ENCODE results near the gene PMVK. TPM values are rescaled to one million over a fixed set of nuclear protein-coding genes. Genes with fewer than 3 reads are reported as not detected.

The PMVK gene
- total RNA-seq, 4 donors from 2014 or later = 9.0 to 19.8 (median 15.6) TPM

GRCh38 chr1:154941333-154942013, 5.0 kb upstream of the PMVK start:
- Histone ChIP-seq H3K4me3 (no peak overlapping the region), H3K9me3 (no peaks in the 10 kb centered on the region), H3K36me3 (peaks cover 0 to 22% (median 3%) of the 10 kb centered on the region in 3 donors), H3K4me1 (peaks cover 0 to 55% (median 21%) of the 10 kb centered on the region in 4 donors), H3K27ac (peak overlapping the region in 2 of 4 donors; percentile 67 to 70), H3K27me3 (no peaks in the 10 kb centered on the region)
- DNase-seq (ENCODE audit: low spot score in 2 of 2) = no peak
- TF ChIP-seq, protein P1, sequence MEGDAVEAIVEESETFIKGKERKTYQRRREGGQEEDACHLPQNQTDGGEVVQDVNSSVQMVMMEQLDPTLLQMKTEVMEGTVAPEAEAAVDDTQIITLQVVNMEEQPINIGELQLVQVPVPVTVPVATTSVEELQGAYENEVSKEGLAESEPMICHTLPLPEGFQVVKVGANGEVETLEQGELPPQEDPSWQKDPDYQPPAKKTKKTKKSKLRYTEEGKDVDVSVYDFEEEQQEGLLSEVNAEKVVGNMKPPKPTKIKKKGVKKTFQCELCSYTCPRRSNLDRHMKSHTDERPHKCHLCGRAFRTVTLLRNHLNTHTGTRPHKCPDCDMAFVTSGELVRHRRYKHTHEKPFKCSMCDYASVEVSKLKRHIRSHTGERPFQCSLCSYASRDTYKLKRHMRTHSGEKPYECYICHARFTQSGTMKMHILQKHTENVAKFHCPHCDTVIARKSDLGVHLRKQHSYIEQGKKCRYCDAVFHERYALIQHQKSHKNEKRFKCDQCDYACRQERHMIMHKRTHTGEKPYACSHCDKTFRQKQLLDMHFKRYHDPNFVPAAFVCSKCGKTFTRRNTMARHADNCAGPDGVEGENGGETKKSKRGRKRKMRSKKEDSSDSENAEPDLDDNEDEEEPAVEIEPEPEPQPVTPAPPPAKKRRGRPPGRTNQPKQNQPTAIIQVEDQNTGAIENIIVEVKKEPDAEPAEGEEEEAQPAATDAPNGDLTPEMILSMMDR (IDR thresholded peaks at IDR 0.05) = no peak
- TF ChIP-seq EP300 (IDR thresholded peaks at IDR 0.05) = no peak
- TF ChIP-seq POLR2A (IDR thresholded peaks at IDR 0.05) = no peak
- 70 to 73% methylated on average over 5 of the region's 5 CpGs for WGBS, 2 donors

GRCh38 chr1:154940651-154941194, 4.2 kb upstream of the PMVK start:
- peaks cover 0 to 14% (median 0%) of the 10 kb centered on the region in 3 donors for H3K36me3 ChIP-seq
- TF ChIP-seq, protein P1 (IDR thresholded peaks at IDR 0.05) = no peak
- TF ChIP-seq EP300 (IDR thresholded peaks at IDR 0.05) = no peak
- no peak for TF ChIP-seq POLR2A (IDR thresholded peaks at IDR 0.05)
- H3K9me3 ChIP-seq = no peaks in the 10 kb centered on the region
- H3K4me3 ChIP-seq = no peak overlapping the region
- WGBS, 2 donors = 73 to 77% methylated on average over 8 of the region's 8 CpGs
- no peaks in the 10 kb centered on the region for H3K27me3 ChIP-seq
- H3K4me1 ChIP-seq = peaks cover 0 to 60% (median 24%) of the 10 kb centered on the region in 4 donors
- no peak overlapping the region for H3K27ac ChIP-seq
- DNase-seq (ENCODE audit: low spot score in 2 of 2) = no peak

GRCh38 chr1:154940213-154940560, 3.7 kb upstream of the PMVK start:
- Histone ChIP-seq H3K4me1 (peaks cover 0 to 65% (median 26%) of the 10 kb centered on the region in 4 donors), H3K27ac (no peak overlapping the region), H3K27me3 (no peaks in the 10 kb centered on the region), H3K4me3 (no peak overlapping the region), H3K9me3 (no peaks in the 10 kb centered on the region), H3K36me3 (peaks cover 0 to 9% (median 0%) of the 10 kb centered on the region in 3 donors)
- DNase-seq (ENCODE audit: low spot score in 2 of 2) = no peak
- TF ChIP-seq, protein P1 (IDR thresholded peaks at IDR 0.05) = no peak
- TF ChIP-seq POLR2A (IDR thresholded peaks at IDR 0.05) = no peak
- TF ChIP-seq EP300 (IDR thresholded peaks at IDR 0.05) = no peak
- WGBS, 2 donors = 70 to 100% methylated on average over 1 of the region's 1 CpG

DNA sequence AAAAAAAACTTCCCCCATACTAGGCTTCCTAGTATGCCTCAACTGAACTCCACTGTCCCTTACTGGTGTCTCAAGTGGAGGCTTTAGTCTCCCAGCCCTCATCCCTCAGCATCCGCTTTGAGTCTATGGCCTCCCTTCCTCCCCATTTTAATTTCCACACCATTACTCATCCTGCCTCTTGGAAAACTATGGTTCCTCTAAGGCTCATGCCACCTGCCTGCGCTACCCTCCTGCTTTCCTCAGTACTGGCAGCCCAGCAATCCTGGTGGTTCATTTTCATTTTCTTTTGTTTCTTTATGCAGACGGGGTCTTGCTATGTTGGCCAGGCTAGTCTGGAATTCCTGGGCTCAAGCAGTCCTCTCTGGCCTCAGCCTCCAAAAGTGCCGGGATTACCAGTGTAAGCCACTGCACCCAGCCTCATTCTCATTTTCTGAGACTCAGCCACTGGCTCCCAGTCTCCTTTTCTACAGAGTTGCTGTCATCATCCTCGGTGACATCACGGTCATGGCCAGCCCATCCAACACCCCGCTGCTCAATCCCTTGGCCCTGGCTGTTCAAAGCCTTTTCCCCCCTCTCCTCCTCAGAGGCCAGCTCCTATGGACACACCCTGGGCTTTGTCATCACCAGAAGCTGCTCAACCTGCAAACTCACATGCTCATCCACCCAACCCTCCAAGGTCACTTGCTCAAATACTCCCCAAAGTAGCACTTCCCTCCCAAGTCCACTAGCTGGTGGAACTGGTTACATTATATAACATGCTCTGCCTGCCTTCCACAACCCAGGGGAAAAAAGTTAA, 2.3 kb upstream of the PMVK start:
- Histone ChIP-seq H3K4me1 (peaks cover 0 to 60% (median 22%) of the 10 kb centered on the region in 4 donors), H3K9me3 (no peaks in the 10 kb centered on the region), H3K27ac (peak overlapping the region; percentile 88 to 100 (median 95)), H3K4me3 (no peak overlapping the region), H3K36me3 (no peaks in the 10 kb centered on the region), H3K27me3 (no peaks in the 10 kb centered on the region)
- TF ChIP-seq, protein P1 (IDR thresholded peaks at IDR 0.05) = no peak
- no peak for TF ChIP-seq EP300 (IDR thresholded peaks at IDR 0.05)
- no peak for TF ChIP-seq POLR2A (IDR thresholded peaks at IDR 0.05)
- no peak for DNase-seq (ENCODE audit: low spot score in 2 of 2)
- WGBS, 2 donors = 90 to 95% methylated on average over 7 of the region's 7 CpGs

All from tibial nerve (tissue), 4 donors.